T-cell (primary cell): ENCODE results near the gene ARL15. TPM values are rescaled to one million over a fixed set of nuclear protein-coding genes. Genes with fewer than 3 reads are reported as not detected.

Experiments
- ATAC-seq, 4 experiments: fragments of 200-7000 bp in 3 of 4; fragments of 150-1000 bp in 1 of 4; cut with Tn5 transposase; replicated peaks in 1 of 4; 1 replicate in 3 of 4; 2 replicates in 1 of 4; pipeline ENCODE4 v1.10.0; 2021; ENCODE audit warnings: moderate library complexity in 3 of 4, mild to moderate bottlenecking in 2 of 4, moderate number of reproducible peaks in 1 of 4
- CTCF ChIA-PET, 2 donors: fragments of 300-600 bp; sonication (Branson Sonifier 250); formaldehyde crosslinking; loops; one replicate each; lab custom pipeline; 2022; ENCODE audit warnings: antibody characterized with exemption in 2 of 2; lab: Charles Lee
- POLR2A ChIA-PET, 2 donors: fragments of 300-600 bp; sonication (Branson Sonifier 250); formaldehyde crosslinking; loops; one replicate each; lab custom pipeline; 2022; ENCODE audit warnings: antibody characterized with exemption in 2 of 2; lab: Charles Lee
- DNase-seq, 35 experiments: peaks; one replicate each; pipeline versions ENCODE4 v3.0.0 to v3.0.0-alpha.2; 2013 to 2023
- H3K27ac ChIP-seq: one replicate; pipeline ENCODE4 v1.5.1; 2013; ENCODE audit warnings: low read length
- H3K27me3 ChIP-seq, 2 experiments: replicated peaks in 1 of 2; 1 replicate in 1 of 2; 2 replicates in 1 of 2; pipeline versions ENCODE4 v1.6.1 to v1.7.0; 2013; ENCODE audit warnings: low read length in 1 of 2, mixed read lengths in 1 of 2; ENCODE audit not compliant: control insufficient read depth in 2 of 2, insufficient read depth in 2 of 2; ENCODE audit errors: extremely low read depth in 1 of 2
- H3K36me3 ChIP-seq, 2 donors: 1 replicate in 1 of 2; 2 replicates in 1 of 2; pipeline versions ENCODE4 v1.6.1 to v1.7.0; 2013; ENCODE audit warnings: low read length in 1 of 2; ENCODE audit not compliant: control insufficient read depth in 2 of 2, insufficient read depth in 1 of 2; ENCODE audit errors: extremely low read depth in 1 of 2
- H3K4me1 ChIP-seq, 2 experiments: 1 replicate in 1 of 2; 2 replicates in 1 of 2; pipeline versions ENCODE4 v1.6.1 to v1.7.0; 2013; ENCODE audit warnings: low read length in 2 of 2, mixed read lengths in 1 of 2; ENCODE audit not compliant: insufficient read depth in 2 of 2, control insufficient read depth in 1 of 2; ENCODE audit errors: extremely low read depth in 1 of 2
- H3K4me3 ChIP-seq, 2 donors: 1 replicate in 1 of 2; 2 replicates in 1 of 2; pipeline versions ENCODE4 v1.5.1 to v1.7.0; 2013; ENCODE audit warnings: mild to moderate bottlenecking in 2 of 2, low read length in 1 of 2, moderate library complexity in 1 of 2; ENCODE audit not compliant: control insufficient read depth in 1 of 2; ENCODE audit errors: extremely low read depth in 1 of 2
- H3K9me3 ChIP-seq: 2 replicates; pipeline ENCODE4 v1.7.0; 2013
- H3K27ac Mint-ChIP-seq, 2 donors: one replicate each; pipeline ENCODE4 v1.8.0; 2020 to 2021; ENCODE audit warnings: mild to moderate bottlenecking in 2 of 2, mixed read lengths in 2 of 2
- H3K27me3 Mint-ChIP-seq, 2 donors: one replicate each; pipeline ENCODE4 v1.8.0; 2021 to 2022; ENCODE audit warnings: mixed read lengths in 2 of 2
- H3K36me3 Mint-ChIP-seq: one replicate; pipeline ENCODE4 v1.8.0; 2021; ENCODE audit warnings: mixed read lengths
- H3K4me1 Mint-ChIP-seq, 3 donors: one replicate each; pipeline ENCODE4 v1.8.0; 2020 to 2022; ENCODE audit warnings: mixed read lengths in 3 of 3, mild to moderate bottlenecking in 1 of 3
- H3K4me3 Mint-ChIP-seq, 3 donors: one replicate each; pipeline ENCODE4 v1.8.0; 2020 to 2022; ENCODE audit warnings: mild to moderate bottlenecking in 3 of 3, mixed read lengths in 3 of 3, moderate library complexity in 3 of 3
- H3K9me3 Mint-ChIP-seq, 3 donors: one replicate each; pipeline ENCODE4 v1.8.0; 2020 to 2022; ENCODE audit warnings: mixed read lengths in 3 of 3
- WGBS: methylation state at CpG from one replicate; pipeline ENCODE4 v1.1.5; 2013; ENCODE audit warnings: missing lambda C conversion rate; ENCODE audit not compliant: insufficient coverage; 5-methylcytosine and 5-hydroxymethylcytosine counted together
- total RNA-seq, 35 experiments: library from RNA in 6 of 35; stranded (reverse) in 6 of 35; fragments of 120-200 nt in 1 of 35; gene quantifications; one replicate each; pipeline versions ENCODE4 v1.2.1 to v1.2.4 and lab custom pipeline; 2013 to 2026

ARL15 gene
- total RNA-seq, 5 donors from 2014 or later (not counting 1 experiment from before 2014, with no cell fraction given), result 10.7 to 21.6 (median 11.7) TPM

- ChIA-PET POLR2A (no interaction called here), CTCF (no interaction called here)
- Histone ChIP-seq H3K36me3 (no peaks in the 10 kb centered on the region), H3K4me3 (no peak overlapping the region), H3K27me3 (no peaks in the 10 kb centered on the region), H3K4me1 (no peaks in the 10 kb centered on the region), H3K9me3 (no peaks in the 10 kb centered on the region), H3K27ac (no peak overlapping the region)
- peaks cover 33% of the 10 kb centered on the region for H3K36me3 Mint-ChIP-seq
- H3K27ac Mint-ChIP-seq, result no peak overlapping the region
- H3K4me1 Mint-ChIP-seq, result no peaks in the 10 kb centered on the region
- no peak overlapping the region for H3K4me3 Mint-ChIP-seq
- no peak for DNase-seq
- no peak for ATAC-seq
- no peaks in the 10 kb centered on the region for H3K9me3 Mint-ChIP-seq
- WGBS, result 100% methylated on average over 4 of the region's 9 CpGs
- H3K27me3 Mint-ChIP-seq, result no peaks in the 10 kb centered on the region
These were observed 218.9 kb downstream of the ARL15 start for GRCh38 chr5:54091307-54092130.

- Histone ChIP-seq H3K9me3 (no peaks in the 10 kb centered on the region), H3K4me3 (no peak overlapping the region), H3K4me1 (no peaks in the 10 kb centered on the region), H3K27me3 (no peaks in the 10 kb centered on the region), H3K27ac (no peak overlapping the region), H3K36me3 (no peaks in the 10 kb centered on the region)
- no peak for DNase-seq
- H3K36me3 Mint-ChIP-seq, result peaks cover 31% of the 10 kb centered on the region
- H3K27me3 Mint-ChIP-seq, result no peaks in the 10 kb centered on the region
- POLR2A ChIA-PET, result no interaction called here
- H3K4me1 Mint-ChIP-seq, result no peaks in the 10 kb centered on the region
- no CpG with 5 or more reads among the region's 1 CpG for WGBS
- CTCF ChIA-PET, result no interaction called here
- no peak for ATAC-seq
- no peaks in the 10 kb centered on the region for H3K9me3 Mint-ChIP-seq
- no peak overlapping the region for H3K27ac Mint-ChIP-seq
- H3K4me3 Mint-ChIP-seq, result no peak overlapping the region
These were observed 219.8 kb downstream of the ARL15 start for GRCh38 chr5:54090495-54091120.

- H3K9me3 Mint-ChIP-seq, result no peaks in the 10 kb centered on the region
- no peaks in the 10 kb centered on the region for H3K4me1 Mint-ChIP-seq
- CTCF ChIA-PET, result no interaction called here
- Histone ChIP-seq H3K36me3 (peaks cover 0 to 5% of the 10 kb centered on the region in 2 donors), H3K9me3 (no peaks in the 10 kb centered on the region), H3K4me3 (no peak overlapping the region), H3K27me3 (no peaks in the 10 kb centered on the region), H3K4me1 (no peaks in the 10 kb centered on the region), H3K27ac (no peak overlapping the region)
- no CpG with 5 or more reads among the region's 2 CpGs for WGBS
- no peaks in the 10 kb centered on the region for H3K27me3 Mint-ChIP-seq
- H3K27ac Mint-ChIP-seq, result no peak overlapping the region
- POLR2A ChIA-PET, result no interaction called here
- ATAC-seq, result no peak
- DNase-seq, result no peak
- no peak overlapping the region for H3K4me3 Mint-ChIP-seq
- H3K36me3 Mint-ChIP-seq, result peaks cover 38% of the 10 kb centered on the region
These were observed 222.3 kb downstream of the ARL15 start for GRCh38 chr5:54088081-54088480.

- Histone ChIP-seq H3K36me3 (peaks cover 0 to 5% of the 10 kb centered on the region in 2 donors), H3K27me3 (no peaks in the 10 kb centered on the region), H3K9me3 (no peaks in the 10 kb centered on the region), H3K4me3 (no peak overlapping the region), H3K4me1 (no peaks in the 10 kb centered on the region), H3K27ac (no peak overlapping the region)
- ChIA-PET CTCF (no interaction called here), POLR2A (no interaction called here)
- WGBS, result no CpG with 5 or more reads among the region's 2 CpGs
- no peaks in the 10 kb centered on the region for H3K27me3 Mint-ChIP-seq
- H3K27ac Mint-ChIP-seq, result no peak overlapping the region
- ATAC-seq, result no peak
- H3K9me3 Mint-ChIP-seq, result no peaks in the 10 kb centered on the region
- DNase-seq, result no peak
- peaks cover 45% of the 10 kb centered on the region for H3K36me3 Mint-ChIP-seq
- H3K4me1 Mint-ChIP-seq, result no peaks in the 10 kb centered on the region
- no peak overlapping the region for H3K4me3 Mint-ChIP-seq
These were observed 222.9 kb downstream of the ARL15 start for GRCh38 chr5:54087436-54087835.

GRCh38 chr5:54086191-54086590, 224.2 kb downstream of the ARL15 start:
- Histone ChIP-seq H3K36me3 (peaks cover 0 to 5% of the 10 kb centered on the region in 2 donors), H3K27ac (no peak overlapping the region), H3K4me1 (no peaks in the 10 kb centered on the region), H3K9me3 (no peaks in the 10 kb centered on the region), H3K27me3 (no peaks in the 10 kb centered on the region), H3K4me3 (no peak overlapping the region)
- no peak overlapping the region for H3K4me3 Mint-ChIP-seq
- ATAC-seq (no peak), DNase-seq (no peak)
- CTCF ChIA-PET, result interaction anchor here in 1 of 2 donors (0.5 kb wide), 1 partner anchor 142 kb away, joined by 5 read pairs; no protein-coding TSS in a partner anchor
- H3K9me3 Mint-ChIP-seq, result no peaks in the 10 kb centered on the region
- no CpG with 5 or more reads among the region's 2 CpGs for WGBS
- H3K36me3 Mint-ChIP-seq, result peaks cover 50% of the 10 kb centered on the region
- POLR2A ChIA-PET, result no interaction called here
- H3K4me1 Mint-ChIP-seq, result no peaks in the 10 kb centered on the region
- H3K27ac Mint-ChIP-seq, result no peak overlapping the region
- no peaks in the 10 kb centered on the region for H3K27me3 Mint-ChIP-seq

GRCh38 chr5:54084696-54085095, 225.7 kb downstream of the ARL15 start:
- Histone ChIP-seq H3K27me3 (no peaks in the 10 kb centered on the region), H3K4me1 (no peaks in the 10 kb centered on the region), H3K36me3 (peaks cover 0 to 5% of the 10 kb centered on the region in 2 donors), H3K9me3 (no peaks in the 10 kb centered on the region), H3K4me3 (no peak overlapping the region), H3K27ac (no peak overlapping the region)
- Mint-ChIP-seq H3K4me1 (no peaks in the 10 kb centered on the region), H3K27ac (no peak overlapping the region), H3K4me3 (no peak overlapping the region), H3K27me3 (no peaks in the 10 kb centered on the region), H3K36me3 (peaks cover 47% of the 10 kb centered on the region), H3K9me3 (no peaks in the 10 kb centered on the region)
- ChIA-PET CTCF (no interaction called here), POLR2A (no interaction called here)
- DNase-seq (no peak), ATAC-seq (no peak)
- WGBS, result no CpG with 5 or more reads among the region's 4 CpGs
